Measurements from ENCODE around the gene SND1. TPM values are rescaled to one million over a fixed set of nuclear protein-coding genes. Genes with fewer than 3 reads are reported as not detected.

The SND1 gene
- total and polyA plus RNA-seq, 4 donors, result 59.4 to 214 (median 84.1) TPM

GRCh38 chr7:128137181-128137580, 485.2 kb downstream of the SND1 start:
- 47% methylated on average over 9 of the region's 9 CpGs for WGBS
- peaks cover 5 to 17% (median 13%) of the 10 kb centered on the region in 4 donors for H3K4me1 ChIP-seq (ENCODE audit: control insufficient read depth in 4 of 4, insufficient read depth in 4 of 4, low read length in 3 of 4)
- DNase-seq (ENCODE audit: low spot score), result no peak
- H3K4me3 ChIP-seq (ENCODE audit: low read depth in 1 of 3, low read length in 3 of 3), result no peak overlapping the region
- no peak overlapping the region for H3K9ac ChIP-seq (ENCODE audit: low read depth in 1 of 2, low read length in 2 of 2)
- H3K27ac ChIP-seq (ENCODE audit: low read depth in 1 of 2, low read length in 2 of 2), result no peak overlapping the region
- H3K36me3 ChIP-seq (ENCODE audit: control insufficient read depth in 4 of 4, insufficient read depth in 3 of 4, low read depth in 1 of 4, low read length in 3 of 4), result no peaks in the 10 kb centered on the region
- H3K27me3 ChIP-seq (ENCODE audit: control insufficient read depth in 4 of 4, insufficient read depth in 4 of 4, low read length in 3 of 4), result peaks cover 0 to 7% (median 2%) of the 10 kb centered on the region in 4 donors
- TF ChIP-seq, protein P1, sequence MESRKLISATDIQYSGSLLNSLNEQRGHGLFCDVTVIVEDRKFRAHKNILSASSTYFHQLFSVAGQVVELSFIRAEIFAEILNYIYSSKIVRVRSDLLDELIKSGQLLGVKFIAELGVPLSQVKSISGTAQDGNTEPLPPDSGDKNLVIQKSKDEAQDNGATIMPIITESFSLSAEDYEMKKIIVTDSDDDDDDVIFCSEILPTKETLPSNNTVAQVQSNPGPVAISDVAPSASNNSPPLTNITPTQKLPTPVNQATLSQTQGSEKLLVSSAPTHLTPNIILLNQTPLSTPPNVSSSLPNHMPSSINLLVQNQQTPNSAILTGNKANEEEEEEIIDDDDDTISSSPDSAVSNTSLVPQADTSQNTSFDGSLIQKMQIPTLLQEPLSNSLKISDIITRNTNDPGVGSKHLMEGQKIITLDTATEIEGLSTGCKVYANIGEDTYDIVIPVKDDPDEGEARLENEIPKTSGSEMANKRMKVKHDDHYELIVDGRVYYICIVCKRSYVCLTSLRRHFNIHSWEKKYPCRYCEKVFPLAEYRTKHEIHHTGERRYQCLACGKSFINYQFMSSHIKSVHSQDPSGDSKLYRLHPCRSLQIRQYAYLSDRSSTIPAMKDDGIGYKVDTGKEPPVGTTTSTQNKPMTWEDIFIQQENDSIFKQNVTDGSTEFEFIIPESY (IDR thresholded peaks at IDR 0.05), result no peak
- no peak for TF ChIP-seq NR2F2 (IDR thresholded peaks at IDR 0.05)
- TF ChIP-seq CTCF (IDR thresholded peaks at IDR 0.05; ENCODE audit: low read depth, low read length, missing input control), result no peak
- TF ChIP-seq HNF4G (IDR thresholded peaks at IDR 0.05), result no peak
- TF ChIP-seq, protein P2, sequence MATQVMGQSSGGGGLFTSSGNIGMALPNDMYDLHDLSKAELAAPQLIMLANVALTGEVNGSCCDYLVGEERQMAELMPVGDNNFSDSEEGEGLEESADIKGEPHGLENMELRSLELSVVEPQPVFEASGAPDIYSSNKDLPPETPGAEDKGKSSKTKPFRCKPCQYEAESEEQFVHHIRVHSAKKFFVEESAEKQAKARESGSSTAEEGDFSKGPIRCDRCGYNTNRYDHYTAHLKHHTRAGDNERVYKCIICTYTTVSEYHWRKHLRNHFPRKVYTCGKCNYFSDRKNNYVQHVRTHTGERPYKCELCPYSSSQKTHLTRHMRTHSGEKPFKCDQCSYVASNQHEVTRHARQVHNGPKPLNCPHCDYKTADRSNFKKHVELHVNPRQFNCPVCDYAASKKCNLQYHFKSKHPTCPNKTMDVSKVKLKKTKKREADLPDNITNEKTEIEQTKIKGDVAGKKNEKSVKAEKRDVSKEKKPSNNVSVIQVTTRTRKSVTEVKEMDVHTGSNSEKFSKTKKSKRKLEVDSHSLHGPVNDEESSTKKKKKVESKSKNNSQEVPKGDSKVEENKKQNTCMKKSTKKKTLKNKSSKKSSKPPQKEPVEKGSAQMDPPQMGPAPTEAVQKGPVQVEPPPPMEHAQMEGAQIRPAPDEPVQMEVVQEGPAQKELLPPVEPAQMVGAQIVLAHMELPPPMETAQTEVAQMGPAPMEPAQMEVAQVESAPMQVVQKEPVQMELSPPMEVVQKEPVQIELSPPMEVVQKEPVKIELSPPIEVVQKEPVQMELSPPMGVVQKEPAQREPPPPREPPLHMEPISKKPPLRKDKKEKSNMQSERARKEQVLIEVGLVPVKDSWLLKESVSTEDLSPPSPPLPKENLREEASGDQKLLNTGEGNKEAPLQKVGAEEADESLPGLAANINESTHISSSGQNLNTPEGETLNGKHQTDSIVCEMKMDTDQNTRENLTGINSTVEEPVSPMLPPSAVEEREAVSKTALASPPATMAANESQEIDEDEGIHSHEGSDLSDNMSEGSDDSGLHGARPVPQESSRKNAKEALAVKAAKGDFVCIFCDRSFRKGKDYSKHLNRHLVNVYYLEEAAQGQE (IDR thresholded peaks at IDR 0.05), result no peak
- TF ChIP-seq RXRA (IDR thresholded peaks at IDR 0.05), result no peak
- no peak for TF ChIP-seq YY1 (IDR thresholded peaks at IDR 0.05)
- TF ChIP-seq, protein P3, sequence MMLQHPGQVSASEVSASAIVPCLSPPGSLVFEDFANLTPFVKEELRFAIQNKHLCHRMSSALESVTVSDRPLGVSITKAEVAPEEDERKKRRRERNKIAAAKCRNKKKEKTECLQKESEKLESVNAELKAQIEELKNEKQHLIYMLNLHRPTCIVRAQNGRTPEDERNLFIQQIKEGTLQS (IDR thresholded peaks at IDR 0.05), result no peak
- no peak for TF ChIP-seq FOXA1 (IDR thresholded peaks at IDR 0.05)
- TF ChIP-seq, protein P4, sequence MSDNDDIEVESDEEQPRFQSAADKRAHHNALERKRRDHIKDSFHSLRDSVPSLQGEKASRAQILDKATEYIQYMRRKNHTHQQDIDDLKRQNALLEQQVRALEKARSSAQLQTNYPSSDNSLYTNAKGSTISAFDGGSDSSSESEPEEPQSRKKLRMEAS (IDR thresholded peaks at IDR 0.05), result no peak
- TF ChIP-seq JUND (IDR thresholded peaks at IDR 0.05), result no peak
- TF ChIP-seq EGR1 (IDR thresholded peaks at IDR 0.05; ENCODE audit: low read depth in 2 of 2), result no peak
- TF ChIP-seq HNF4A (conservative IDR thresholded peaks at IDR 0.05), result no peak
- TF ChIP-seq SP1 (IDR thresholded peaks at IDR 0.05), result no peak
- no peak for TF ChIP-seq RAD21 (IDR thresholded peaks at IDR 0.05)
- H3K9me3 ChIP-seq (ENCODE audit: control insufficient read depth in 4 of 4, low read length in 3 of 4), result peaks cover 0 to 3% (median 1%) of the 10 kb centered on the region in 4 donors

- H3K9me3 ChIP-seq (ENCODE audit: control insufficient read depth in 4 of 4, low read length in 3 of 4), result peaks cover 0 to 3% (median 1%) of the 10 kb centered on the region in 4 donors
Measured at GRCh38 chr7:128139406-128139805, 487.4 kb downstream of the SND1 start.

More at GRCh38 chr7:128139406-128139805, 487.4 kb downstream of the SND1 start:
- Histone ChIP-seq H3K27me3 (ENCODE audit: control insufficient read depth in 4 of 4, insufficient read depth in 4 of 4, low read length in 3 of 4) (peaks cover 0 to 4% (median 2%) of the 10 kb centered on the region in 4 donors), H3K4me1 (ENCODE audit: control insufficient read depth in 4 of 4, insufficient read depth in 4 of 4, low read length in 3 of 4) (peaks cover 5 to 17% (median 13%) of the 10 kb centered on the region in 4 donors), H3K4me3 (ENCODE audit: low read depth in 1 of 3, low read length in 3 of 3) (no peak overlapping the region), H3K36me3 (ENCODE audit: control insufficient read depth in 4 of 4, insufficient read depth in 3 of 4, low read depth in 1 of 4, low read length in 3 of 4) (no peaks in the 10 kb centered on the region), H3K27ac (ENCODE audit: low read depth in 1 of 2, low read length in 2 of 2) (no peak overlapping the region), H3K9ac (ENCODE audit: low read depth in 1 of 2, low read length in 2 of 2) (no peak overlapping the region)
- TF ChIP-seq RAD21 (IDR thresholded peaks at IDR 0.05) (no peak), HNF4A (conservative IDR thresholded peaks at IDR 0.05) (no peak), RXRA (IDR thresholded peaks at IDR 0.05) (no peak), CTCF (IDR thresholded peaks at IDR 0.05; ENCODE audit: low read depth, low read length, missing input control) (no peak), FOXA1 (IDR thresholded peaks at IDR 0.05) (no peak)
- TF ChIP-seq, protein P1 (IDR thresholded peaks at IDR 0.05), result no peak
- TF ChIP-seq, protein P2 (IDR thresholded peaks at IDR 0.05), result no peak
- WGBS, result 59% methylated on average over 3 of the region's 3 CpGs
- DNase-seq (ENCODE audit: low spot score), result no peak

Measured in liver (tissue), 9 donors.